Ovary (tissue), 9 donors: Measurements from ENCODE around the gene CLRN1. TPM values are rescaled to one million over a fixed set of nuclear protein-coding genes. Genes with fewer than 3 reads are reported as not detected.

ENCODE experiments used
- DNase-seq, 5 donors: peaks; one replicate each; pipeline ENCODE4 v3.0.0-alpha.2; 2019 to 2020
- H3K27ac ChIP-seq, 2 donors: fragments of 200-600 bp; one replicate each; pipeline versions ENCODE4 v1.5.1 to v1.8.0; 2019 to 2022
- H3K27me3 ChIP-seq: fragments of 200-600 bp; one replicate; pipeline ENCODE4 v1.8.0; 2022
- H3K36me3 ChIP-seq: fragments of 200-600 bp; sonication (generic); one replicate; pipeline ENCODE4 v1.5.1; 2019
- H3K4me1 ChIP-seq: one replicate; pipeline ENCODE4 v1.8.1; 2013; ENCODE audit warnings: mild to moderate bottlenecking, moderate library complexity; ENCODE audit not compliant: insufficient read depth
- H3K4me3 ChIP-seq: fragments of 200-600 bp; sonication (generic); one replicate; pipeline ENCODE4 v1.5.1; 2017
- H3K9me3 ChIP-seq, 2 donors: fragments of 200-600 bp in 1 of 2; sonication (generic) in 1 of 2; one replicate each; pipeline versions ENCODE4 v1.5.1 to v1.8.1; 2013 to 2019; ENCODE audit warnings: mild to moderate bottlenecking in 1 of 2, moderate library complexity in 1 of 2
- CTCF ChIP-seq, 3 donors: fragments of 450-650 bp in 2 of 3; fragments of 200-600 bp in 1 of 3; IDR thresholded peaks; one replicate each; pipeline versions ENCODE4 v1.5.1 to v1.8.0; 2016 to 2022; ENCODE audit warnings: antibody characterized with exemption in 3 of 3, mild to moderate bottlenecking in 1 of 3
- EP300 ChIP-seq: sonication (generic); formaldehyde crosslinking; IDR thresholded peaks from one replicate; pipeline ENCODE4 v1.6.1; 2017; ENCODE audit warnings: antibody characterized with exemption
- POLR2A ChIP-seq: fragments of 450-650 bp; IDR thresholded peaks from one replicate; pipeline ENCODE4 v1.6.1; 2017; ENCODE audit warnings: antibody characterized with exemption, mild to moderate bottlenecking, moderate library complexity
- WGBS, 3 donors: extraction: QIAGEN DNeasy Blood & Tissue Kit in 1 of 3; methylation state at CpG; one replicate each; pipeline versions ENCODE4 v1.1.5 to v1.1.7; 2013 to 2017; 5-methylcytosine and 5-hydroxymethylcytosine counted together
- intact Hi-C, 4 donors: fragments of 100-400 bp; cut with DNase I; formaldehyde crosslinking; loops; one replicate each; pipeline versions ENCODE4 v1.11.0 to v1.15.1; 2022 to 2023
- polyA plus RNA-seq, 2 donors: library from polyadenylated mRNA; stranded (reverse); fragments of 200-250 nt in 1 of 2; fragments of 350-450 nt in 1 of 2; fragmentation: Illumina TruSeq in 1 of 2; extraction: RNeasy Lipid Tissue Mini Kit (QIAGEN cat#74804) in 1 of 2; gene quantifications; one replicate each; pipeline ENCODE4 v1.2.3, GENCODE V29; 2013 to 2014
- total RNA-seq, 7 donors: library from RNA; depleted of rRNA in 2 of 7; stranded (reverse); fragments of >200 nt in 2 of 7; fragmentation: NEBNext Ultra II Directional in 3 of 7; extraction: Animal tissue kit (Norgen Biotek cat#: 25700) in 3 of 7; gene quantifications; one replicate each; pipeline versions ENCODE4 v1.1.0 to v1.2.4, GENCODE V29; 2016 to 2023
- donor health status: DM: no; HTN: no; CAD: no; lungs with moderate emphysema.
- donor health status: DM: no; HTN: no; CAD: no.
- donor health status: Bipolar disorder and iron deficiency.
- donor health status: DM: yes; HTN: yes; CAD: no.
- donor health status: DM: no; HTN: no; CAD: no.
- donor health status: DM: yes; HTN: yes; CAD: no.

The CLRN1 gene
- total and polyA plus RNA-seq, 9 donors: not detected

GRCh38 chr3:151009430-151009829 lies 36.9 kb upstream of the CLRN1 start:
- H3K27ac ChIP-seq: no peak overlapping the region
- no peak for TF ChIP-seq EP300
- TF ChIP-seq CTCF (IDR thresholded peaks at IDR 0.05): no peak
- TF ChIP-seq POLR2A: no peak
- H3K27me3 ChIP-seq: no peaks in the 10 kb centered on the region
- WGBS, 3 donors: 80 to 94% (median 82%) methylated on average over 5 of the region's 5 CpGs
- H3K36me3 ChIP-seq: no peaks in the 10 kb centered on the region
- no peaks in the 10 kb centered on the region for H3K4me1 ChIP-seq
- no peak for DNase-seq
- no peak overlapping the region for H3K4me3 ChIP-seq
- intact Hi-C loops: no loop called here
- H3K9me3 ChIP-seq: no peaks in the 10 kb centered on the region

GRCh38 chr3:151008699-151009098 lies 36.2 kb upstream of the CLRN1 start:
- Histone ChIP-seq H3K9me3 (no peaks in the 10 kb centered on the region), H3K27ac (no peak overlapping the region), H3K36me3 (no peaks in the 10 kb centered on the region), H3K4me3 (no peak overlapping the region), H3K27me3 (no peaks in the 10 kb centered on the region), H3K4me1 (no peaks in the 10 kb centered on the region)
- WGBS, 3 donors: 11 to 35% (median 15%) methylated on average over 2 of the region's 2 CpGs
- no peak for DNase-seq
- TF ChIP-seq POLR2A (no peak), CTCF (IDR thresholded peaks at IDR 0.05) (no peak), EP300 (no peak)
- intact Hi-C loops: no loop called here

- intact Hi-C loops: no loop called here
- Histone ChIP-seq H3K36me3 (no peaks in the 10 kb centered on the region), H3K9me3 (no peaks in the 10 kb centered on the region), H3K27me3 (no peaks in the 10 kb centered on the region), H3K4me3 (no peak overlapping the region), H3K27ac (no peak overlapping the region), H3K4me1 (no peaks in the 10 kb centered on the region)
- no peak for DNase-seq
- TF ChIP-seq POLR2A (no peak), CTCF (IDR thresholded peaks at IDR 0.05) (no peak), EP300 (no peak)
- 84 to 93% (median 92%) methylated on average over 2 of the region's 2 CpGs for WGBS, 3 donors
Measured at GRCh38 chr3:151003768-151004134, 31.2 kb upstream of the CLRN1 start.

GRCh38 chr3:151003029-151003767 lies 30.7 kb upstream of the CLRN1 start:
- Histone ChIP-seq H3K36me3 (no peaks in the 10 kb centered on the region), H3K27me3 (no peaks in the 10 kb centered on the region), H3K9me3 (no peaks in the 10 kb centered on the region), H3K4me1 (no peaks in the 10 kb centered on the region), H3K4me3 (no peak overlapping the region), H3K27ac (no peak overlapping the region)
- no peak for TF ChIP-seq POLR2A
- no peak for TF ChIP-seq CTCF (IDR thresholded peaks at IDR 0.05)
- TF ChIP-seq EP300: no peak
- 28 to 53% (median 38%) methylated on average over 6 of the region's 6 CpGs for WGBS, 3 donors
- no peak for DNase-seq
- intact Hi-C loops: no loop called here
